ENCODE measurements around the gene MLF2. TPM values are rescaled to one million over a fixed set of nuclear protein-coding genes. Genes with fewer than 3 reads are reported as not detected.
A peak's percentile ranks its signal among the peaks of the same experiment; 100 is the strongest.

Gene MLF2
- total RNA-seq, 3 donors from 2014 or later (not counting 1 experiment from before 2014, with no cell fraction given): 114 to 117 (median 116) TPM

- no peak overlapping the region for H3K4me3 Mint-ChIP-seq
- intact Hi-C loops (cut with micrococcal nuclease): no loop called here
- H3K36me3 Mint-ChIP-seq: no peaks in the 10 kb centered on the region
- Histone ChIP-seq H3K27ac (ENCODE audit: low read length) (no peak overlapping the region), H3K4me1 (ENCODE audit: control insufficient read depth, insufficient read depth, low read length) (peaks cover 16% of the 10 kb centered on the region), H3K4me3 (ENCODE audit: low read length) (no peak overlapping the region), H3K27me3 (ENCODE audit: control insufficient read depth, insufficient read depth, low read length) (peaks cover 3% of the 10 kb centered on the region), H3K36me3 (ENCODE audit: control insufficient read depth, insufficient read depth, low read length) (no peaks in the 10 kb centered on the region), H3K9me3 (ENCODE audit: control insufficient read depth, insufficient read depth, low read length) (no peaks in the 10 kb centered on the region)
- no peak overlapping the region for H3K27ac Mint-ChIP-seq
- H3K9me3 Mint-ChIP-seq: no peaks in the 10 kb centered on the region
- no peak for ATAC-seq
- no peak for TF ChIP-seq CTCF (IDR thresholded peaks at IDR 0.05)
- 93% methylated on average over 2 of the region's 2 CpGs for WGBS (ENCODE audit: insufficient coverage)
- H3K27me3 Mint-ChIP-seq (ENCODE audit: low read depth in 2 of 2): peaks cover 28 to 53% of the 10 kb centered on the region in 2 donors
- no peak for DNase-seq
- peaks cover 0 to 13% of the 10 kb centered on the region in 2 donors for H3K4me1 Mint-ChIP-seq
These were observed 42.1 kb upstream of the MLF2 start for GRCh38 chr12:6795088-6795487.

GRCh38 chr12:6792522-6793201 lies 39.7 kb upstream of the MLF2 start:
- intact Hi-C loops (cut with micrococcal nuclease): no loop called here
- Mint-ChIP-seq H3K4me3 (peak overlapping the region; percentile 22), H3K27ac (no peak overlapping the region), H3K4me1 (peaks cover 0 to 21% of the 10 kb centered on the region in 2 donors), H3K36me3 (no peaks in the 10 kb centered on the region), H3K27me3 (ENCODE audit: low read depth in 2 of 2) (peaks cover 40 to 61% of the 10 kb centered on the region in 2 donors), H3K9me3 (no peaks in the 10 kb centered on the region)
- peaks cover 3% of the 10 kb centered on the region for H3K27me3 ChIP-seq (ENCODE audit: control insufficient read depth, insufficient read depth, low read length)
- H3K4me3 ChIP-seq (ENCODE audit: low read length): no peak overlapping the region
- WGBS (ENCODE audit: insufficient coverage): 18% methylated on average over 12 of the region's 12 CpGs
- ATAC-seq (peak in 2 of 3 donors; percentile 59 to 68), DNase-seq (peak in 1 of 2 donors; percentile 73)
- H3K9me3 ChIP-seq (ENCODE audit: control insufficient read depth, insufficient read depth, low read length): no peaks in the 10 kb centered on the region
- no peaks in the 10 kb centered on the region for H3K36me3 ChIP-seq (ENCODE audit: control insufficient read depth, insufficient read depth, low read length)
- no peak overlapping the region for H3K27ac ChIP-seq (ENCODE audit: low read length)
- H3K4me1 ChIP-seq (ENCODE audit: control insufficient read depth, insufficient read depth, low read length): peaks cover 20% of the 10 kb centered on the region
- TF ChIP-seq CTCF (IDR thresholded peaks at IDR 0.05): no peak

- Histone ChIP-seq H3K27ac (ENCODE audit: low read length) (no peak overlapping the region), H3K4me1 (ENCODE audit: control insufficient read depth, insufficient read depth, low read length) (peaks cover 20% of the 10 kb centered on the region), H3K4me3 (ENCODE audit: low read length) (no peak overlapping the region), H3K9me3 (ENCODE audit: control insufficient read depth, insufficient read depth, low read length) (no peaks in the 10 kb centered on the region), H3K36me3 (ENCODE audit: control insufficient read depth, insufficient read depth, low read length) (no peaks in the 10 kb centered on the region), H3K27me3 (ENCODE audit: control insufficient read depth, insufficient read depth, low read length) (peaks cover 3% of the 10 kb centered on the region)
- H3K27me3 Mint-ChIP-seq (ENCODE audit: low read depth in 2 of 2): peaks cover 40 to 59% of the 10 kb centered on the region in 2 donors
- ATAC-seq: peak in 1 of 3 donors; percentile 30
- intact Hi-C loops (cut with micrococcal nuclease): no loop called here
- H3K9me3 Mint-ChIP-seq: no peaks in the 10 kb centered on the region
- H3K4me3 Mint-ChIP-seq: peak overlapping the region; percentile 28
- TF ChIP-seq CTCF (IDR thresholded peaks at IDR 0.05): no peak
- no peaks in the 10 kb centered on the region for H3K36me3 Mint-ChIP-seq
- H3K27ac Mint-ChIP-seq: no peak overlapping the region
- DNase-seq: peak in 1 of 2 donors; percentile 41
- 11% methylated on average over 10 of the region's 13 CpGs for WGBS (ENCODE audit: insufficient coverage)
- H3K4me1 Mint-ChIP-seq: peaks cover 0 to 21% of the 10 kb centered on the region in 2 donors
These were observed 39.1 kb upstream of the MLF2 start for GRCh38 chr12:6791931-6792520.
